T-helper 2 cell treated with Interferon-gamma antibody and Interleukin-4, amounts not matched to agents 100 ng/mL and 5 ng/mL, for 36 hours (primary cell): ENCODE data around the gene FUBP1. TPM values are rescaled to one million over a fixed set of nuclear protein-coding genes. Genes with fewer than 3 reads are reported as not detected.
"Not testable (repeated sequence)": the region's sequence is repeated elsewhere in the genome, so short reads cannot be mapped to it uniquely, and the experiment has no call there.

Experiments
- intact Hi-C: fragments of 100-400 bp; cut with micrococcal nuclease; formaldehyde crosslinking; loops from one replicate; pipeline ENCODE4 v1.15.1; 2023
- total RNA-seq: library from RNA; stranded (reverse); gene quantifications from 2 replicates; pipeline ENCODE4 v1.2.3, GENCODE V29; 2022

Gene FUBP1
- total RNA-seq, 1 donor from 2014 or later = 226 TPM

- intact Hi-C loops = no loop called here
Measured at GRCh38 chr1:77990629-77991204, 11.8 kb upstream of the FUBP1 start.

- intact Hi-C loops = no loop called here
Measured at GRCh38 chr1:77989744-77990143, 10.9 kb upstream of the FUBP1 start.

- intact Hi-C loops = no loop called here
Measured at GRCh38 chr1:77987919-77988318, 9.0 kb upstream of the FUBP1 start.

GRCh38 chr1:77986810-77987209 lies 7.9 kb upstream of the FUBP1 start:
- intact Hi-C loops = no loop called here

GRCh38 chr1:77984629-77985028 lies 5.8 kb upstream of the FUBP1 start:
- intact Hi-C loops = no loop called here

GRCh38 chr1:77983997-77984355 lies 5.1 kb upstream of the FUBP1 start:
- intact Hi-C loops = no loop called here

- intact Hi-C loops = not testable (repeated sequence)
Measured at GRCh38 chr1:77983352-77983996, 4.6 kb upstream of the FUBP1 start.

- intact Hi-C loops = loop anchor here (2.0 to 10.0 kb wide), 3 partner anchors 544 to 672 kb away; partner anchors contain the start of gene IFI44L
Measured at GRCh38 chr1:77978293-77978968, 441 bp downstream of the FUBP1 start.

- intact Hi-C loops = loop anchor here (2.0 to 10.0 kb wide), 3 partner anchors 543 to 673 kb away; partner anchors contain the start of gene IFI44L
Measured at GRCh38 chr1:77977989-77978292, 931 bp downstream of the FUBP1 start.

- intact Hi-C loops = loop anchor here (10.0 kb wide), 2 partner anchors 542 to 648 kb away; partner anchors contain the start of gene IFI44L
Measured at GRCh38 chr1:77976433-77977076, 2.3 kb downstream of the FUBP1 start.

- intact Hi-C loops = loop anchor here (10.0 kb wide), 2 partner anchors 541 to 649 kb away; partner anchors contain the start of gene IFI44L
Measured at GRCh38 chr1:77975907-77976306, 3.0 kb downstream of the FUBP1 start.

GRCh38 chr1:77975386-77975785 lies 3.5 kb downstream of the FUBP1 start:
- intact Hi-C loops = loop anchor here (10.0 kb wide), 2 partner anchors 541 to 649 kb away; partner anchors contain the start of gene IFI44L

- intact Hi-C loops = loop anchor here (10.0 kb wide), 2 partner anchors 537 to 653 kb away; partner anchors contain the start of gene IFI44L
Measured at GRCh38 chr1:77972080-77972479, 6.8 kb downstream of the FUBP1 start.

- intact Hi-C loops = loop anchor here (2.0 to 10.0 kb wide), 3 partner anchors 13 to 655 kb away; partner anchors contain the start of gene IFI44L
Measured at GRCh38 chr1:77970192-77970591, 8.7 kb downstream of the FUBP1 start.

GRCh38 chr1:77966291-77966690 lies 12.6 kb downstream of the FUBP1 start:
- intact Hi-C loops = no loop called here

GRCh38 chr1:77961392-77961791 lies 17.5 kb downstream of the FUBP1 start:
- intact Hi-C loops = no loop called here

- intact Hi-C loops = no loop called here
Measured at GRCh38 chr1:77958850-77959249, 20.0 kb downstream of the FUBP1 start.

GRCh38 chr1:77958391-77958790 lies 20.5 kb downstream of the FUBP1 start:
- intact Hi-C loops = no loop called here

- intact Hi-C loops = loop anchor here (2.0 kb wide), 1 partner anchor 14 kb away; no protein-coding TSS in a partner anchor
Measured at GRCh38 chr1:77956464-77956863, 22.4 kb downstream of the FUBP1 start.

- intact Hi-C loops = loop anchor here (2.0 kb wide), 1 partner anchor 15 kb away; no protein-coding TSS in a partner anchor
Measured at GRCh38 chr1:77955709-77956108, 23.2 kb downstream of the FUBP1 start.

GRCh38 chr1:77954521-77954920 lies 24.4 kb downstream of the FUBP1 start:
- intact Hi-C loops = no loop called here

- intact Hi-C loops = no loop called here
Measured at GRCh38 chr1:77953907-77954306, 25.0 kb downstream of the FUBP1 start.
